ENCODE results near the gene SLCO3A1.

The SLCO3A1 gene

DNA sequence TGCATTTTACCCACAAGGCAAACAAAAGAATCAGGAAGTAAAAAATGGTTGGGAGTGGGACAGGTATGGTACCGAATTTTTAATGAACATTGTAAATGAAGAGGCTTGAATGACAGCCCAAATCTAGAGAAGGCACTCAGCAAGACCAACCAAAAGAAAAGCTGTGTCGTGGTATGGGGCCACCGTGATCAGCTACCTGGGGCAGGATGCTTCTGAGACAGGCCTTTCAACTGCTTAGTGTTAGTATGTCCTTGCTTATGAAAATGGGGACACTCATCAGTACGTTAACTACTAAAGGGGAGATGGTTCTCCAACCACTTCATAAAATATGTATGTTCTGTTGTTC is 311.5 kb downstream of the SLCO3A1 start:
- TF ChIP-seq, protein P1, sequence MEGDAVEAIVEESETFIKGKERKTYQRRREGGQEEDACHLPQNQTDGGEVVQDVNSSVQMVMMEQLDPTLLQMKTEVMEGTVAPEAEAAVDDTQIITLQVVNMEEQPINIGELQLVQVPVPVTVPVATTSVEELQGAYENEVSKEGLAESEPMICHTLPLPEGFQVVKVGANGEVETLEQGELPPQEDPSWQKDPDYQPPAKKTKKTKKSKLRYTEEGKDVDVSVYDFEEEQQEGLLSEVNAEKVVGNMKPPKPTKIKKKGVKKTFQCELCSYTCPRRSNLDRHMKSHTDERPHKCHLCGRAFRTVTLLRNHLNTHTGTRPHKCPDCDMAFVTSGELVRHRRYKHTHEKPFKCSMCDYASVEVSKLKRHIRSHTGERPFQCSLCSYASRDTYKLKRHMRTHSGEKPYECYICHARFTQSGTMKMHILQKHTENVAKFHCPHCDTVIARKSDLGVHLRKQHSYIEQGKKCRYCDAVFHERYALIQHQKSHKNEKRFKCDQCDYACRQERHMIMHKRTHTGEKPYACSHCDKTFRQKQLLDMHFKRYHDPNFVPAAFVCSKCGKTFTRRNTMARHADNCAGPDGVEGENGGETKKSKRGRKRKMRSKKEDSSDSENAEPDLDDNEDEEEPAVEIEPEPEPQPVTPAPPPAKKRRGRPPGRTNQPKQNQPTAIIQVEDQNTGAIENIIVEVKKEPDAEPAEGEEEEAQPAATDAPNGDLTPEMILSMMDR (IDR thresholded peaks at IDR 0.05; ENCODE audit: low read depth, low read length), result no peak
- no peak for TF ChIP-seq EZH2phosphoT487 (IDR thresholded peaks at IDR 0.05; ENCODE audit: low read depth)
- peaks cover 23% of the 10 kb centered on the region for H3K4me1 ChIP-seq (ENCODE audit: low read length)
- H3K27me3 ChIP-seq (ENCODE audit: low read depth, low read length), result no peaks in the 10 kb centered on the region
- no peak overlapping the region for H3K4me3 ChIP-seq (ENCODE audit: low read length)
- H3K36me3 ChIP-seq (replicated peaks; ENCODE audit: low read depth, low read length), result no peaks in the 10 kb centered on the region
- no peak overlapping the region for H3K27ac ChIP-seq (ENCODE audit: low read length)
- no peak overlapping the region for H3K4me2 ChIP-seq (ENCODE audit: low read length)
- H3K79me2 ChIP-seq (ENCODE audit: low read length), result no peaks in the 10 kb centered on the region
- H4K20me1 ChIP-seq (ENCODE audit: insufficient read depth, low read length), result no peaks in the 10 kb centered on the region
- H3K9me3 ChIP-seq (ENCODE audit: insufficient read depth, low read length), result no peaks in the 10 kb centered on the region
- H2AFZ ChIP-seq (ENCODE audit: low read depth, low read length), result no peak overlapping the region
- no peak overlapping the region for H3K9ac ChIP-seq (ENCODE audit: low read length)

DNA sequence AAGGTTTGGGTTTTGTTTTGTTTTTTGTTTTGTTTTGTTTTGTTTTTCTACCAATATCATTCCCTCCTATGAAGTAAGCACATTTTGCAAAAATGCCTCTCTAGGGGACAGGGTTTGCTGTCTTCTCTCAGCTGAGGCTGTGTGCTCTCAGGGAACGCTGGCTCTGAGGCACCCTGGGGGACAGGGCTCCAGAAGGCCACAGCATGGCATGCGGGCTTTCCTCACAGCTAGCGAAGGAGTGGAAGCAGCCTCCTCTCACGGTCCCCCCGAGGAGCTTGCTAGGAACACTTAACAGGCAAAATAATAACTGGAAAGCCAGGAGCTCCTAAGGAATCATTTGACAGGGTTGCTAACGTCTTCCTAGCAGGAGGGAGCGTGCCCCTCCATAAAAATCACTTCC is 312.5 kb downstream of the SLCO3A1 start:
- TF ChIP-seq EZH2phosphoT487 (IDR thresholded peaks at IDR 0.05; ENCODE audit: low read depth), result no peak
- Histone ChIP-seq H3K9me3 (ENCODE audit: insufficient read depth, low read length) (no peaks in the 10 kb centered on the region), H3K9ac (ENCODE audit: low read length) (no peak overlapping the region), H3K36me3 (replicated peaks; ENCODE audit: low read depth, low read length) (no peaks in the 10 kb centered on the region), H3K27ac (ENCODE audit: low read length) (no peak overlapping the region), H3K4me1 (ENCODE audit: low read length) (peaks cover 17% of the 10 kb centered on the region), H4K20me1 (ENCODE audit: insufficient read depth, low read length) (no peaks in the 10 kb centered on the region), H3K4me2 (ENCODE audit: low read length) (no peak overlapping the region), H2AFZ (ENCODE audit: low read depth, low read length) (no peak overlapping the region), H3K4me3 (ENCODE audit: low read length) (no peak overlapping the region), H3K79me2 (ENCODE audit: low read length) (no peaks in the 10 kb centered on the region), H3K27me3 (ENCODE audit: low read depth, low read length) (0 out of 2 replicates have a peak, but pooled peaks cover 3% of the 10 kb centered on the region)

DNA sequence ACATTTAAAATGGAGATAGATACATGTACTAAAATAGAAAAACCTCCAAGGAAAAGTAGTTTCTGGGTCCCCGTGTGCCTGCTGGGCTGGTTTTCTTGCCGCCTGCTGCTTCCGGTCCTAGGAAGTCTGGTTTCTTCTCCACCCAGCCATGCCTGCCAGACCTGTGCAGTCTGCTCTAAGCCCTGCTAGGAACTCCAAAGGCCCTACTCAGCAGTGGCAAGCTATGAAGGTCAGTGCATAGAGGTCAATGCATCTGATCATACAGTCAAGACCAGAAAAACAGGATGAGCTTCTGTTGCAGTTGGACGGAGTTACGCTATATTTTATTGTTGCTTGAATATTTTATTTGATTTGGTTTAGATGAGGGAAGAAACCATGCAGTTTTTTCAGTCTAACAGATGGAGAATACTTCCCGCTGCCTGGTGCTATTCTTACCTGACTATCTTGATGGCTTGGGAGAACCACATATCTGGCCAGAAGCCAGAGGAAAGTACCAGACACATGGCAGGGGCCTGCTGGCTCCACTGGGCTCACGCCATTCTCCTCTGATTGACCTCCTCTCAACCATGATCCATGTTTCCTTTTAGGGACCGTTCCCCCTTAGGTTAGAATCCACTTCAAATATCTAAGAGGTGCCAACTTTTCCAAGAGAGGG is 313.4 kb downstream of the SLCO3A1 start:
- H3K4me1 ChIP-seq (ENCODE audit: low read length), result peaks cover 9% of the 10 kb centered on the region
- H3K79me2 ChIP-seq (ENCODE audit: low read length), result no peaks in the 10 kb centered on the region
- H3K4me3 ChIP-seq (ENCODE audit: low read length), result no peak overlapping the region
- no peaks in the 10 kb centered on the region for H3K36me3 ChIP-seq (replicated peaks; ENCODE audit: low read depth, low read length)
- H3K27ac ChIP-seq (ENCODE audit: low read length), result no peak overlapping the region
- no peaks in the 10 kb centered on the region for H3K9me3 ChIP-seq (ENCODE audit: insufficient read depth, low read length)
- no peaks in the 10 kb centered on the region for H4K20me1 ChIP-seq (ENCODE audit: insufficient read depth, low read length)
- no peak overlapping the region for H2AFZ ChIP-seq (ENCODE audit: low read depth, low read length)
- peaks cover 5% of the 10 kb centered on the region; the same call in 1 of the 2 replicates for H3K27me3 ChIP-seq (ENCODE audit: low read depth, low read length)
- no peak overlapping the region for H3K4me2 ChIP-seq (ENCODE audit: low read length)
- TF ChIP-seq, protein P1 (IDR thresholded peaks at IDR 0.05; ENCODE audit: low read depth, low read length), result no peak
- TF ChIP-seq EZH2phosphoT487 (IDR thresholded peaks at IDR 0.05; ENCODE audit: low read depth), result no peak
- no peak overlapping the region for H3K9ac ChIP-seq (ENCODE audit: low read length)

DNA sequence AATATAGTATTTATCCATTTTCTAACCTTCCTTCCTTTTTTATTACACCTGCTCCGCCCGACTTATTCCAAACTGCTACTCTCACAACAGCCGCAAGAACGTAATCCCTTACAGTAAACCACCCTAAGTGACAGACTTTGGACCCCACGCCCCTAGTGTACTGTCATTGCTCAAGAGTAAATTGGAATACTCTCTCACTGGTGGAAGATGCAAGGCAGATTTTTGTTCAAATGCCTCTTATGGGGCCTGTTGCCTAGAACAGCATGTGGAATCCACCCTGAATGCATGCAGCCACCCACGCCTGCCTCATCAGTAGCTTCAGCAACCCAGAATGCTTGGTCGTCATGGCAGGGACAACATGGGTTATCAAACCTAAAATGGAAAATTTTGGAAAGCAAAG is 313.9 kb downstream of the SLCO3A1 start:
- H3K4me2 ChIP-seq (ENCODE audit: low read length), result no peak overlapping the region
- H3K4me3 ChIP-seq (ENCODE audit: low read length), result no peak overlapping the region
- peaks cover 5% of the 10 kb centered on the region; the same call in 1 of the 2 replicates for H3K4me1 ChIP-seq (ENCODE audit: low read length)
- peaks cover 8% of the 10 kb centered on the region; the same call in 1 of the 2 replicates for H3K27me3 ChIP-seq (ENCODE audit: low read depth, low read length)
- H4K20me1 ChIP-seq (ENCODE audit: insufficient read depth, low read length), result no peaks in the 10 kb centered on the region
- TF ChIP-seq EZH2phosphoT487 (IDR thresholded peaks at IDR 0.05; ENCODE audit: low read depth), result no peak
- TF ChIP-seq, protein P1 (IDR thresholded peaks at IDR 0.05; ENCODE audit: low read depth, low read length), result no peak
- no peak overlapping the region for H3K9ac ChIP-seq (ENCODE audit: low read length)
- H3K27ac ChIP-seq (ENCODE audit: low read length), result no peak overlapping the region
- no peaks in the 10 kb centered on the region for H3K79me2 ChIP-seq (ENCODE audit: low read length)
- no peak overlapping the region for H2AFZ ChIP-seq (ENCODE audit: low read depth, low read length)
- no peaks in the 10 kb centered on the region for H3K36me3 ChIP-seq (replicated peaks; ENCODE audit: low read depth, low read length)
- H3K9me3 ChIP-seq (ENCODE audit: insufficient read depth, low read length), result no peaks in the 10 kb centered on the region
